Cerebellar nuclear complex (tissue), 1 donor: Measurements from ENCODE around the gene FGF2.
"Not testable (repeated sequence)": the region's sequence is repeated elsewhere in the genome, so short reads cannot be mapped to it uniquely, and the experiment has no call there.

Experiments used
- DNase-seq, 2 experiments: peaks; one replicate each; lab custom pipeline; 2025; lab: John Stamatoyannopoulos, UW

Gene FGF2

DNA sequence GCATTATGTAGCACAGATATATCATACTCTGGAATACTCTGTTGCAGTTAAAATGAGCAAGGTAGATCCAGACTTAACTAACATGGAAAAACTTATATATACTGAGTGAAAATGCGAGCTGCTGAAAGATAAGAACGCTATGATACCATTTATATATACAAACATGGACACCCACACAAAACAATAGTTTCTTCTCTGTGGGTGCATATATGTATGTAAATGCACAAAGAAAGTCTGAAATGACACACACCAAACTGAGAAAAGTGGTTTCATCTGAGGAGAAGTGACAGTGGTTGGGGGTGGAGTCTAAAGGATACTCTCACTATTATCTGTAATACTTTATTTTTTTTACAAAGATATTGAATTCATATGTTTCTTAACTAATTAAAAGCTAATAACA is 12.2 kb upstream of the FGF2 start:
- no peak for DNase-seq

DNA sequence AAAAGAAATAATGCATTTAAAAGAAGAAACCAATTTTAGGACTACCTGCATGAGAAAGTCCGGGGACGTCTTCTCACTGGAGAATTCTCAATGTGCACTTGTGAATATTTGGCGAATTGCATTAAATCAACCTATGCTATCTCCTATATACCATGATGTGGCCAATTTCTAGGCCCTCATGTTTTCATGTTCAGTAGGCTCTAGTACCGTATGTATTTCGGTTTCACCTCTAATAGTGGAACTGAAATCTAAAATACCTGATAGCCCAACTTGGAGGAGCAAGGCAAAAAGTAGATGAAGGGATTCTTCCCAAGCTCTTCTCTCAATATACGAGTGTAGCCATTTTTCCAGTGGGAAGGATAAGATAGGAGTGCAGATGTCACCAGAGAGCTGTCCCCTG is 11.4 kb upstream of the FGF2 start:
- no peak for DNase-seq

- DNase-seq = no peak
Measured at GRCh38 chr4:122816476-122816875, 10.2 kb upstream of the FGF2 start.

DNA sequence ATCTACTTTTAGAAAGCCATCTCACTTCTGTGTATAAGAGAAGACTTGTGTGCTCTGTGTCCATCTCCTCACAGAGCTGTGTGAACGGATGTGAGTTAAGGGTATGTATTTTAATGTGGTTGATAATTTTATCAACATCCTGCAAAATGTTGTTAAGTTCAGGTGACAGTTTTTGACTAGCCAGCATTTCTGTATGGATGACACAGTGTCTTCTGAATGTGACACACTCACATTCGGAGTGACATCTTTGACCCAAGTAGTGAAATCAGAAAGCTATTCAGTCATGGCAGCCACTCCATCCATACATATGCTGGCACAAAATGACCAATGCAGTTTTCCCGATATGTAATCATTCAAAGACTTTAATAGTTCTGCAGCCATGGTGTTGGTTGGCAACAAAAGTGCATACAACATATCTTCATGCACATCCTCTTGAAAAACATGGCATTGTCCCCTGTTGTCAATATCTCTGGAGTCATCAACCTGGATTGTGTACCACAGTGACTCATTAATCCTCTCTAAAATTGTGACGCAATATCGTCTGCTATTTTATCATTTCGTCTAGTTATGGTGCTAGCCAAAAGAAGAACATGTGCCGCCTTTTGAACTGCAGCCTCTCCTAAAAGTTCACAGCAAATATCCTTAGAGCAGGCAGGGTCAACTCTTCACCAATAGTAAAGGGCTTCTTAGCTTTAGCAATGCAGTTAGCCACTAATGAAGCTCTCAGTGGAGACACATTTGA is 6.8 kb upstream of the FGF2 start:
- no peak for DNase-seq

- DNase-seq = no peak
Measured at GRCh38 chr4:122821092-122821491, 5.5 kb upstream of the FGF2 start.

- no peak for DNase-seq
Measured at GRCh38 chr4:122822466-122822865, 4.2 kb upstream of the FGF2 start.

DNA sequence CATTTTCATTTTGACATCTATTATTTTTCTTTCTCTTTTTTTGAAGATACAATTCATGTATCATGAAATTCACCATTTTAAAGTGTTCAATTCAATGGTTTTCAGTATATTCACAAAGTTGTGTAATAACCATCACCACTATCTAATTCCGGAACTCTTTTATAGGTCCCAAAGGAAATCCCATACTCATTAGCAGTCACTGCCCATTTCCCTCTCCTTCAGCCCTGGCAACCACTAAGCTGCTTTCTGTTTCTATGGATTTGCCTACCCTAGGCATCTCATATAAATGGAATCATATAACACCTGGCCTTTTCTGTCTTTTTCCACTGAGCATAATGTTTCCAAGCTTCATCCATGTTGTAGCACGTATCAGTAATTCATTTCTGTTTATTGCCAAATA is 3.2 kb upstream of the FGF2 start:
- no peak for DNase-seq

- DNase-seq = no peak
Measured at GRCh38 chr4:122824616-122825015, 2.0 kb upstream of the FGF2 start.

GRCh38 chr4:122826079-122826527 is 528 bp upstream of the FGF2 start:
- no peak for DNase-seq

- DNase-seq = no peak
Measured at GRCh38 chr4:122827258-122827878, 737 bp downstream of the FGF2 start.

- no peak for DNase-seq
Measured at GRCh38 chr4:122827879-122828601, 1.4 kb downstream of the FGF2 start.

GRCh38 chr4:122830426-122831095 is 3.9 kb downstream of the FGF2 start:
- no peak for DNase-seq

GRCh38 chr4:122831515-122832196 is 5.0 kb downstream of the FGF2 start:
- DNase-seq = no peak

DNA sequence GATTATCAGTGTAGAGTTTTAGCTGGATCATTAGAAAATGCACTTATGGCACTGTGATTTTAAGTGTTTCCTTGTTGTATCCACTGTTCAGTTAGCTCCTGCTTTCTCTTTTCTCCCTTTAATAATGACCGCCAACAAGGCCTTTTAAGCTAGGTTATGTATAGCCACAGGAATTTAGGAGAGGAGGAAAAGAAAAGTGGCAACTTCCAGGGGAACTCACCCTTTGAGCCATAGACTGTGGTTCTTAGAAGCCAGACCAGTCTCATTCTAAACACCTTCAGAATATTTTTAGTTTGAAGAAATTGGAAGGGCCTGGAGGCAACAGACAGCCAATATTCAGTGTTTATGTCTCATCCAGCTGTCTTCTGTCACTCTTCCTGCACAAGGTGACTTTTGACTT is 6.1 kb downstream of the FGF2 start:
- DNase-seq = no peak

DNA sequence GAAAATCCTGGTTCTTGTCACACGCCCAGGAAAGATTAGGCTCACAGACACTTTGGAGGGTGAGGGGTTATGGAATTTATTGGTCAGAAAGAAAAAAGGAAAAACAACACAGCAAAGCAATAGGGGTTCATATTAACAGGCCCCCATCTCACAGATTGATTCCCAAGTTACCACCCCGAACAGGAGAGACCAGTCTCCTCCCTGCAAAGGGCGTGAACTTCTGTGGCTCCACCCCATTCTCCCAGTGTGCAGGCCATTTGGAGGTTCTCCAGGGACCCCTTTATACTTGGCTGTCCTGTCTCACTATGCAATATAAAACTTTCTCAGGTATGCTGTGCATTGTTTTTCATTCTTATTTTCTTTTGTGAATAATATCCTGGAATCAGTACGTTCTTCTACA is 7.4 kb downstream of the FGF2 start:
- DNase-seq = no peak

DNA sequence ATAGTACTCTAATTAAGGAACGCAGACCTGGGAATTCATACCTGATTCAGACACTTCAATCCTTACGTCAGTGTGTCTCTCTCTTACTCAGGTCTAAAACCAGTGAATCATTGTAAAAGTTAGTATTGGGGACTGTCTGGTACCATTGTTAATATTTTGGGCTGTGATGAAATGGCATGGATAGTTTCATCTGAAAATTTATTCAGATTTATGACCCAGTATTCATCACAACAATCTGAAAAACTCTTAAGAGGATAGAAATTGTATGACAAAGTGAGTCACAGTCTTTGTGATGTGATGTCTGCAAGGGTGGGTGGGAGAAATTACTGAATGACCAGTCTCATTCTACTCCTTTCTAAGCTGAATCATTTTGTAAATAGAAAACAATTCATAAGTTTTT is 10.3 kb downstream of the FGF2 start:
- DNase-seq = no peak

DNA sequence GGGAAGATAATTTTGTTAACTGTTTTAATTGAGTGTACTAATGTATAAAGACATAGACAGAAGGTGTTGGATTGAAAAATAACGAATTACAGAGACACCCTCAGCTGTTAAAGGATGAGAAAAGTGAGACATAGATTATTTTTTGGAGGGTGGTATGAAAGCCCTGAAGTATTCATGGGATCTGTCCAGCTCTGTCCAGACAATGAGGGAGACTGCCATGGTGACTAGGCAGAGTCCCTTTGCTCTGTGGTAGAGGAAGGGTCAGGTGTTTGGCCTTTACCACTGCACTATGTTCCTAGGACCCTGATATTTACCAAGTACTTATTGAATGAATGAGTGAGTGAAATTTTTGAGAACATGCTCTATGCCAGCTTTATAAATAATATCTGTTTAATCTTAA is 11.4 kb downstream of the FGF2 start:
- no peak for DNase-seq

DNA sequence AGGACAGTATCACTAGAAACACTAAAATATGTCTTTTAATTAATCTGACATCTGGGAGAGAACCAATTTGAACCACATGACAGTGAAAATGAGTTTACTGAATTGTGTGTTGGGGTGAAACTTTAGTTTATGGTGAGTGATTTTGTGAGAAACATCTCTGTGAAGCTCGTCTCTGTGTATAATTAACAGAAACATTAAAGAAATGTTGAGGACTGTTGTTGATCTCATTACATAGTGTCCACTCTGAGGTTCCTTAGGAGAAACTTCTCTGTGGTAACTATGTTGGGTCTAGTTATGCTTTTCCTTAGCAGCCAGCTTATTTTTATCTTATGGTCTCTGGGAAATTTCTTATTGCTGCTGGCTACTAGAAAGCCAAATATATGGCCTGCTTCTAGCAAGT is 15.8 kb downstream of the FGF2 start:
- no peak for DNase-seq

- DNase-seq = no peak
Measured at GRCh38 chr4:122842984-122843531, 16.4 kb downstream of the FGF2 start.

DNA sequence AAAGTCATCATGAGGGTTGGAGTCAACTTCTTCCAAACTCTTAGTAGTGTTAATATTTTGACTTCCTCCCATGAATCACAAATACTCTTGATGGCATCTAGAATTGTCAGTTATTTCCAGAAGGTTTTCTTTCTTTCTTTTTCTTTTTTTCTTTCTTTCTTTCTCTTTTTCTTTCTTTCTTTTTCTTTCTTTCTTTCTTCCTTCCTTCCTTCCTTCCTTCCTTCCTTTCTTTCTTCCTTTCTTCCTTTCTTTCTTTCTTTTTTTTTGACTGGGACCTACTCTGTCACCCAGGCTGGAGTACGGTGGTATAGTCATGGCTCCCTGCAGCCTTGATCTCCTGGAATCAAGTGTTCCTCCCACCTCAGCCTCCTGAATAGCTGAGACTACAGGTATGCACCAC is 17.8 kb downstream of the FGF2 start:
- not testable (repeated sequence) for DNase-seq

- no peak for DNase-seq
Measured at GRCh38 chr4:122845066-122845465, 18.4 kb downstream of the FGF2 start.

DNA sequence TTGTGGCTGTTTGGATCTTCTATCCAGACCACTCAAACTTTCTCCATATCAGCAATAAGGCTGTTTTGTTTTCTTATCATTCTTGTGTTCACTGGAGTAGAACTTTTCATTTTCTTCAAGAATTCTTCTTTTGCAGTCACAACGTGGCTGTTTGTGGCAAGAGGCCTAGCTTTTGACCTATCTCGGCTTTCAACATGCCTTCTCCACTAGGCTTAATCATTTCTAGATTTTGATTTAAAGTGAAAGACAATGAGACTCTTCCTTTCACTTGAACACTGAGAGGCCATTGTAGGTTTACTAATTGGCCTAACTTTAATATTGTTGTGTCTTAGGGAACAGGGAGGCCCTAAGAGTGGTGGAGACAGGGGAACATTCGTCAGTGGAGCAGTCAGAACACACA is 19.1 kb downstream of the FGF2 start:
- DNase-seq = no peak
